OCI-M2 (cell line): Measurements from ENCODE around the gene RCBTB2.
"Not testable (repeated sequence)": the region's sequence is repeated elsewhere in the genome, so short reads cannot be mapped to it uniquely, and the experiment has no call there.

Experiments used
- DNase-seq: peaks from one replicate; lab custom pipeline; 2025; ENCODE audit not compliant: unreplicated experiment; lab: John Stamatoyannopoulos, UW

The RCBTB2 gene

GRCh38 chr13:48457578-48458242 lies 75.2 kb downstream of the RCBTB2 start:
- no peak for DNase-seq

GRCh38 chr13:48456546-48456945 lies 76.3 kb downstream of the RCBTB2 start:
- DNase-seq, result no peak

GRCh38 chr13:48451196-48451595 lies 81.7 kb downstream of the RCBTB2 start:
- DNase-seq, result not testable (repeated sequence)

- no peak for DNase-seq
Observed at GRCh38 chr13:48449656-48450055, 83.2 kb downstream of the RCBTB2 start.

GRCh38 chr13:48448959-48449614 lies 83.8 kb downstream of the RCBTB2 start:
- DNase-seq, result no peak

GRCh38 chr13:48448285-48448958 lies 84.5 kb downstream of the RCBTB2 start:
- DNase-seq, result no peak

- no peak for DNase-seq
Observed at GRCh38 chr13:48446464-48446863, 86.4 kb downstream of the RCBTB2 start.

GRCh38 chr13:48443442-48444208 lies 89.3 kb downstream of the RCBTB2 start:
- no peak for DNase-seq
